ENCODE measurements around the gene CCL4.

GRCh38 chr17:36149296-36149820 lies 45.7 kb downstream of the CCL4 start:
- TF ChIP-seq EP300 (IDR thresholded peaks at IDR 0.05) (no peak), CTCF (IDR thresholded peaks at IDR 0.05) (no peak)

Measured in esophagus muscularis mucosa (tissue), 3 donors.